HEK293T (cell line): ENCODE measurements around the gene UCMA.

ENCODE experiments used
- BHLHE40 ChIP-seq: fragments of 450-650 bp; IDR thresholded peaks from 2 replicates; pipeline ENCODE4 v1.6.1; 2016; ENCODE audit warnings: mild to moderate bottlenecking, moderate library complexity, borderline replicate concordance
- FOXM1 ChIP-seq: fragments of 450-650 bp; IDR thresholded peaks from 2 replicates; pipeline ENCODE4 v1.6.1; 2017; ENCODE audit warnings: mild to moderate bottlenecking, borderline replicate concordance
- HDGF ChIP-seq: fragments of 450-650 bp; IDR thresholded peaks from 2 replicates; pipeline ENCODE4 v1.6.1; 2017; ENCODE audit warnings: antibody characterized with exemption, borderline replicate concordance

GRCh38 chr10:13234172-13234571 is at the start of gene UCMA:
- no peak for TF ChIP-seq HDGF
- TF ChIP-seq BHLHE40, result no peak
- no peak for TF ChIP-seq FOXM1
